Astrocyte (in vitro differentiated cells and primary cell): ENCODE data around the gene RAB11FIP5. TPM values are rescaled to one million over a fixed set of nuclear protein-coding genes. Genes with fewer than 3 reads are reported as not detected.

Experiments used
- DNase-seq: peaks from one replicate; pipeline ENCODE4 v3.0.0-alpha.2; 2010; ENCODE audit warnings: low read depth
- FAIRE-seq: peaks from 2 replicates; lab custom pipeline; 2011; peaks lifted over from hg19 to GRCh38; lab: Jason Lieb, UNC
- H2AFZ ChIP-seq: 2 replicates; pipeline ENCODE4 v1.6.0; 2012; ENCODE audit warnings: low read depth, low read length, inconsistent platforms
- H3K27ac ChIP-seq: 2 replicates; pipeline ENCODE4 v1.5.1; 2011; ENCODE audit warnings: low read depth, low read length, inconsistent platforms
- H3K27me3 ChIP-seq: 2 replicates; pipeline ENCODE4 v1.6.0; 2011; ENCODE audit warnings: low read length, inconsistent platforms; ENCODE audit not compliant: insufficient read depth
- H3K36me3 ChIP-seq: 2 replicates; pipeline ENCODE4 v1.5.1; 2011; ENCODE audit warnings: low read length, inconsistent platforms; ENCODE audit not compliant: insufficient read depth
- H3K4me1 ChIP-seq: 2 replicates; pipeline ENCODE4 v1.5.1; 2011; ENCODE audit warnings: low read length, inconsistent platforms; ENCODE audit not compliant: insufficient read depth
- H3K4me2 ChIP-seq: 2 replicates; pipeline ENCODE4 v1.6.0; 2012; ENCODE audit warnings: low read length, inconsistent platforms
- H3K4me3 ChIP-seq: 2 replicates; pipeline ENCODE4 v1.5.1; 2011; ENCODE audit warnings: low read depth, mild to moderate bottlenecking, low read length, inconsistent platforms; ENCODE audit not compliant: insufficient read depth
- H3K79me2 ChIP-seq: 2 replicates; pipeline ENCODE4 v1.6.0; 2012; ENCODE audit warnings: mild to moderate bottlenecking, low read length, inconsistent platforms; ENCODE audit not compliant: insufficient read depth
- H3K9ac ChIP-seq: 2 replicates; pipeline ENCODE4 v1.6.0; 2012; ENCODE audit warnings: mild to moderate bottlenecking, low read length, inconsistent platforms
- H3K9me3 ChIP-seq: 2 replicates; pipeline ENCODE4 v1.5.1; 2012; ENCODE audit warnings: low read depth, mild to moderate bottlenecking, low read length, inconsistent platforms; ENCODE audit not compliant: insufficient read depth
- H4K20me1 ChIP-seq: 2 replicates; pipeline ENCODE4 v1.6.0; 2012; ENCODE audit warnings: low read length, inconsistent platforms; ENCODE audit not compliant: insufficient read depth
- H3K27ac Mint-ChIP-seq: one replicate; pipeline ENCODE4 v1.8.0; 2021; ENCODE audit warnings: mild to moderate bottlenecking, mixed read lengths; ENCODE audit not compliant: unreplicated experiment
- H3K27me3 Mint-ChIP-seq: one replicate; pipeline ENCODE4 v1.8.0; 2021; ENCODE audit warnings: low read depth, mixed read lengths; ENCODE audit not compliant: unreplicated experiment
- H3K36me3 Mint-ChIP-seq: one replicate; pipeline ENCODE4 v1.8.0; 2021; ENCODE audit warnings: low read depth, mixed read lengths; ENCODE audit not compliant: unreplicated experiment
- H3K4me1 Mint-ChIP-seq: one replicate; pipeline ENCODE4 v1.8.0; 2021; ENCODE audit warnings: low read depth, mixed read lengths; ENCODE audit not compliant: unreplicated experiment
- H3K4me3 Mint-ChIP-seq: one replicate; pipeline ENCODE4 v1.8.0; 2021; ENCODE audit warnings: mild to moderate bottlenecking, moderate library complexity, mixed read lengths; ENCODE audit not compliant: unreplicated experiment
- H3K9me3 Mint-ChIP-seq: one replicate; pipeline ENCODE4 v1.8.0; 2021; ENCODE audit warnings: mild to moderate bottlenecking, mixed read lengths; ENCODE audit not compliant: unreplicated experiment
- EZH2 ChIP-seq: IDR thresholded peaks from 2 replicates; pipeline ENCODE4 v1.6.1; 2012; ENCODE audit warnings: mild to moderate bottlenecking, low read length, inconsistent platforms; ENCODE audit not compliant: insufficient read depth
- total RNA-seq: library from RNA; stranded (reverse); gene quantifications from 2 replicates; pipeline ENCODE4 v1.2.1, GENCODE V29; 2021
- TF ChIP-seq, protein P1 (sequence below): IDR thresholded peaks from 2 replicates; pipeline ENCODE4 v1.5.1; 2011; ENCODE audit warnings: low read depth, mild to moderate bottlenecking, inconsistent platforms, low read length, moderate library complexity; ENCODE audit not compliant: insufficient read depth

RAB11FIP5 gene
- total RNA-seq, 1 donor from 2014 or later, result 56.0 TPM

DNA sequence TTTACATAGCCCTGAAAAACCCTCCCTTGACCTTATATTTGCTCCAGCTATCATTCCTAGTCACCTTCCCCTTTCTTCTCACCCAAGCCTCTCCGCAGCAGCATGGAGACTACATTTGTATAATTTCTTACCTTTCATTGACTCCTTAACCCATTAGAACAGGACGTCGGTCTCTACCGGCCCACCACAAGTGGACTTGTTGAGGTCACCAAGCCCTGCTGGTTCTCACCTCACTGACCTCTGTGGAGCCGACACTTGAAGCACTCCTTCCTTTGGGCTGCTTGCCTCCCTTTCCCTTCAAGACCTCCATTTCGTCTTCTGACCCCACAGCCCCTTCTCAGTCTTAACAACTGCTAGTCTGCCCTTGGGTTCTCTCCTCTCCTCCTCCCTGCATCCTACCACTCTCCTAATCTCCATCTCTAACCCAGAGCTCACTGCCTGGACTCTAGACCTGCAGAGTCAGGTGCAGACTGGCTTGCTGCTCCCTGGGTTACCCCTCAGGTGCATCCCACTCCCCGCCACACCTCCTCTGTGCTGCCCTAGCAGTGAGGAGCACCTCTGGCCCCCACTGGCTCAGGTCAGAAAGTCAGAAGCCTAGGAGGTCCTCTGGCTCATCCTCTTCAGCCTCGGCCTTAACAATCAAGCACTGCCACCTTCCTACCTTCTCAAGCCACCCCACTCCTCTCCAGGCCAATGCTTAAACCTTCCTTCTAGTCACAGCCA, 35.9 kb downstream of the RAB11FIP5 start:
- no peaks in the 10 kb centered on the region for H3K27me3 Mint-ChIP-seq
- H3K27ac Mint-ChIP-seq, result peak overlapping the region; percentile 14

DNA sequence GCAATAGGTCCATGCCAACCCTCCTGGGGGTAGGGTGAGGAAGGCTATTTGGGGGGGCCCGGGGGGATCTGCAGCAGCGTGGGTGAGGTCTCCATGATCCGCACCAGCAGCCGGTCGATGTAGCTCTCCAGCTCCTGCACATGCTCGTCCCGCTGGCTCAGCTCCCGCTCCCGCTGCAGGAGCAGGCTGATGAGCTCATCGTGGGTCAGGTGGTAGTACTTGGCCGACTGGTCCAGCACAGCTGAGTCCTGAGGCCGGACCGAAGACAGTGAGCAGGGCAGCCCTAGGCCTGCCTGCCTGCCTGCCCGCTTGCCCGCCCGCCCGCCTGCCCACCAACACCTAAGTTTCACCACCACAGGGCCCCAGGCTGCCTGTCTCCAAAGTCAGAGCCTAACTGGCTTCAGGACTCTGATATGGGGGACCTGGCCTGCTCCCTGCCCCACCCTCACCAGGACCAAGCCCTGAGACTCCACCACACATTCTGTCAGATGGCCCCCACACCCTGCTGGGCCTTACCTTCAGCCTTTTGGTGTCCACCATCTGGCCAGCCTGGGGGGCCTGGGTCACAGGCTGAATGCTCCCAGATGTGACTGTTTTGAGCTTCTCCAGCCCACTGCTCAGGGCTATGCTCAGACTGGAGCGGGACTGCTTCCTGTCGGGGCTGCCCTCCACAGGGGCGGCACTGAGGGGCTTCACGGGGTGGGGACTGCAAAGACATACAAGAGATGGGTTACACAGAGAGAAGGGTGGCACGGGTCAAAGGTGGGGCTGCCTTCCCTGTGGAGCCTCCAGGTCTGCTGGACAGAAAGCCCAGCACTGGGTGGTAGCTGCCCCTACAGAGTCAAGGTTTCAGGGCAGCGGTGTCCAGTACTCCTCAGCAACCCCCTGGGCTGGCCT, 37.0 kb downstream of the RAB11FIP5 start:
- no peak for TF ChIP-seq EZH2
- TF ChIP-seq, protein P1, sequence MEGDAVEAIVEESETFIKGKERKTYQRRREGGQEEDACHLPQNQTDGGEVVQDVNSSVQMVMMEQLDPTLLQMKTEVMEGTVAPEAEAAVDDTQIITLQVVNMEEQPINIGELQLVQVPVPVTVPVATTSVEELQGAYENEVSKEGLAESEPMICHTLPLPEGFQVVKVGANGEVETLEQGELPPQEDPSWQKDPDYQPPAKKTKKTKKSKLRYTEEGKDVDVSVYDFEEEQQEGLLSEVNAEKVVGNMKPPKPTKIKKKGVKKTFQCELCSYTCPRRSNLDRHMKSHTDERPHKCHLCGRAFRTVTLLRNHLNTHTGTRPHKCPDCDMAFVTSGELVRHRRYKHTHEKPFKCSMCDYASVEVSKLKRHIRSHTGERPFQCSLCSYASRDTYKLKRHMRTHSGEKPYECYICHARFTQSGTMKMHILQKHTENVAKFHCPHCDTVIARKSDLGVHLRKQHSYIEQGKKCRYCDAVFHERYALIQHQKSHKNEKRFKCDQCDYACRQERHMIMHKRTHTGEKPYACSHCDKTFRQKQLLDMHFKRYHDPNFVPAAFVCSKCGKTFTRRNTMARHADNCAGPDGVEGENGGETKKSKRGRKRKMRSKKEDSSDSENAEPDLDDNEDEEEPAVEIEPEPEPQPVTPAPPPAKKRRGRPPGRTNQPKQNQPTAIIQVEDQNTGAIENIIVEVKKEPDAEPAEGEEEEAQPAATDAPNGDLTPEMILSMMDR, result no peak
- peaks cover 40% of the 10 kb centered on the region for H3K36me3 Mint-ChIP-seq
- Histone ChIP-seq H3K9ac (no peak overlapping the region), H3K27ac (no peak overlapping the region), H3K4me3 (no peak overlapping the region), H3K79me2 (peaks cover 30% of the 10 kb centered on the region), H4K20me1 (peaks cover 69% of the 10 kb centered on the region), H3K27me3 (no peaks in the 10 kb centered on the region), H3K9me3 (no peaks in the 10 kb centered on the region), H3K36me3 (peaks cover 11% of the 10 kb centered on the region), H3K4me2 (no peak overlapping the region), H2AFZ (no peak overlapping the region), H3K4me1 (peaks cover 7% of the 10 kb centered on the region)
- H3K27ac Mint-ChIP-seq, result no peak overlapping the region
- H3K4me3 Mint-ChIP-seq, result no peak overlapping the region
- FAIRE-seq (no peak), DNase-seq (peak; percentile 38)
- peaks cover 6% of the 10 kb centered on the region for H3K9me3 Mint-ChIP-seq
- H3K27me3 Mint-ChIP-seq, result no peaks in the 10 kb centered on the region
- peaks cover 4% of the 10 kb centered on the region for H3K4me1 Mint-ChIP-seq

More for the DNA sequence above, 35.9 kb downstream of the RAB11FIP5 start:
- H3K9me3 ChIP-seq, result no peaks in the 10 kb centered on the region
- TF ChIP-seq, protein P1, result no peak
- no peak for TF ChIP-seq EZH2
- Mint-ChIP-seq H3K4me1 (peaks cover 4% of the 10 kb centered on the region), H3K4me3 (peak overlapping the region; percentile 1), H3K9me3 (peaks cover 6% of the 10 kb centered on the region), H3K36me3 (peaks cover 40% of the 10 kb centered on the region)
- H3K27ac ChIP-seq, result no peak overlapping the region
- no peak overlapping the region for H3K4me2 ChIP-seq
- no peak overlapping the region for H3K4me3 ChIP-seq
- H3K27me3 ChIP-seq, result no peaks in the 10 kb centered on the region
- H3K4me1 ChIP-seq, result peaks cover 5% of the 10 kb centered on the region
- FAIRE-seq (no peak), DNase-seq (no peak)
- peaks cover 35% of the 10 kb centered on the region for H3K79me2 ChIP-seq
- no peak overlapping the region for H3K9ac ChIP-seq
- H3K36me3 ChIP-seq, result peaks cover 11% of the 10 kb centered on the region
- peaks cover 80% of the 10 kb centered on the region for H4K20me1 ChIP-seq
- H2AFZ ChIP-seq, result no peak overlapping the region
